ENCODE results near the gene KANK3.
"Not testable (repeated sequence)": the region's sequence is repeated elsewhere in the genome, so short reads cannot be mapped to it uniquely, and the experiment has no call there.

The KANK3 gene
- 2.6 to 3.3 (median 2.7) reads per million in 4 donors for total RNA-seq

GRCh38 chr19:8342684-8343482 is at the start of gene KANK3:
Gene KANK3 (minus strand): TSS chr19:8343262. CDS start chr19:8337828, 5,434 bp downstream.
- DNase-seq, result peak; percentile 80 to 95 (median 87)

DNA sequence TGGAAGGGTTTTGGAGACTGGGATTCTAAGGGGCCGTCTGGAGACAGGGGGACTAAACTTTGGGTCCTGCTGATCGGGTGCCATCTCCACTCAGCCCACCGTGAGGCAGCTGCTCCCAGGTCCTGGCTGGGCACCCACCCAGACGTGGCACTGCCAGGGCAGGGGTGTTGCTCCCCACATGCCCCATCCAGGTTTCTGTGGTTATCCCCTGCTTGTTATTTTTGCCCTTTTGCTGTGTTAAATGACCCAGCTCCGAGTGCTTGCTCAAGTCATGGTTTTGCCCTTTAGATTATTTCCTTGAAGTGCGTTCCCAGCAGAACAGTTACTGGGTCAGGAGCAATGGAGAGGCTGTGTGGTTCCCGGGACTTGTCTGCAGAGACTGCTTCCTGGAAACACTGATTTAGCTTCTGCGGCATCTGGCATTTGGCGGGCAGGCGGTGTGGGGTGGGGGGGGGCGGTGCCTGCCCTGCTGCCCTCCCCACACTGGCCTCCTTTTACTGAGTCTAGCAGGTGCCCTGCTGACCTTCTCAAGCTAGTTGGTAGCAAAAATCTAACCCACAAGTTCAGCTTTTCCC is 49.0 kb upstream of the KANK3 start:
- DNase-seq, result no peak

DNA sequence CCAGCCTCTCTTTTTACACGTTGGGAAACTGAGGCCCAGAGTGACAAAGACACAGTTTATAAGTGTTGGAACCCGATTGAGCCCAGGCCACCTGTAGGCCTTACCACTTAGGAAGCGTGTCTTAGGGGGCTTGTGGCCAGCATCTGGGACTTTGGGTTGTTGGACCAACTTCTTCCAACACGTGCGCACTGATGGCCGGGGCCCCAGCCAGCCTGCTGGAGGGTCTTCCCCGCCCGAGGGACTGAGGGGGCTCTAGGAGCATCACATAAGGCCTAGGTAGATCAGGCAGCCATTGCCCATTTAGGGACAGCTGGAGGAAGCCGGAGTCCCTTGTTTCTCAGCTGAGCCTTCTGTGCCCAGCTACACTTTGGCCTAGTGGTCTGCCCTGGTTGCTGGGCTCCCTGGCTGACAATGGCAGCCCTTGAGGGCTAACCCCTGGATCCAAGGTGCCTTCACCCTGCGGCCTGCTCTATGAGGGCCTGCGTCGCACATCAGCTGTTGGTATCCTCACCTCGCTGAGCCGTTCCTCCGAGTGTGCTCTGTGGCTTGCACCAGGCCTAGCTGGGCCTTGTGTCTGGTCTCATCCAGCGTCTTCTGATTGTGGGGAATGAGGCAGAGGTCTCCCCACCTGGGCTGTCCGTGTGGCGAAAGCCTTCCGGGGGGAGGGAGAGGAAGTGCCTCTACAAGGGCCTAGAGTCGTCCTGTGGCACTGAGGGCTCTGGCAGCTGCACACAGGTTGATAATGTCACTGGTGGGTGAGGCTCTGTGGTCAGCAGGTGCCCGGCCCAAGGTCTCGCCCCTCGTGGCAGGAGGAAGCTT is 48.3 kb upstream of the KANK3 start:
- no peak for DNase-seq

DNA sequence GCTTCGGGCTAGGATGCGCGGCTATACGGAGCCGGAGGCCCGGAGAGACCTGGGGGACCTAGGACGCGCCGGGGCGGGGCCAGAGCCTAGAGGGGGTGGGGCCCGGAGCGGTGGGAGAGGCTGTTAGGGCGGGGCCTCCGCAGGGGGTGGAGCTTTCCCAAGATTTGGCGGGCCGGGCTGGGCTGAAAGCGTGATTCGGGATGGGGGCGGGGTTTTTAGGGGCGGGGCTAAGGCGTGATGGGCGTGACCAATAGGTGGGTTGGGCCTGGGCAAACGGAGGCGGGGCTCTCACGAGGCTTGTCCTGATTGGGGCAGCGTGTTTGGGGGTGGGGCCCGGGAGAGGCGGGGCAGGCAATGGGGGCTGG is 47.5 kb upstream of the KANK3 start:
- peak; percentile 82 to 90 (median 89) for DNase-seq

DNA sequence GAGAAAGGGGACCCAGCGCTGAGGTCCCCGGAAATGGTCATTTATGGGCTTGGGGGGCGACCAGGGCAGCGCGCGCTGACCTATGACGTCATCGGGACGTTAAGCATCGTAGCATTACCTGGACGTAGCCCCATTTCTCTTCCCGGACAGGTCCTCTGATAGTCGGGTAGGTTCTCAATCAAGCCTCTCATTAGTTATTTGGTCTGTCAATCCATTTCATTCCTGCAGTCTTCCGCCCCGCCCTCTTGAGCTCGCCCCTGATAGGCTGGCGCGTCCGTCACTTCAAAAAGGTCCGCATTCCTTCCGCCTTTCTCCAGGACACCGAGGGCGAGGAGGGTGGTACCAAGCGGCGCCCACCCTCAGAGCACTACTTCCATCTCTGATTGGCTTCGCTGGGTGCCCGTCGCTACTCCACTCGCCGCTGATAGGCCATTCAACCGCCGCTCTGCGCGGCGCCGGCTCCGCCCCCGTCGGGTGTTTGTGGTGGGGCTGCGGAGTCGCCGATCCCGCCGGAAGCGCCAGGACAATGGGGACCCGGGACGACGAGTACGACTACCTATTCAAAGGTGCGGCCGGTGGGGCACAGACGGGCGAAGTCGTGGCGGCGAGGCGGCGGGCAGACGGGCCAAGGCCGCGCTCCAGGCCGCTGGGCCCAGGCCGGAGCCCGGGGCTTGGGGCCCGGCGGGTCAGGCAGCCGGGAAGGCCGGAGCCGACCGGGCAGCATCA is 47.0 kb upstream of the KANK3 start, which contains the start of gene RAB11B:
RAB11B (plus strand) TSS at position 470 of the 726 bp plus-strand sequence; CDS start at position 527, 57 bp downstream.
- peak; percentile 96 to 100 (median 97) for DNase-seq

DNA sequence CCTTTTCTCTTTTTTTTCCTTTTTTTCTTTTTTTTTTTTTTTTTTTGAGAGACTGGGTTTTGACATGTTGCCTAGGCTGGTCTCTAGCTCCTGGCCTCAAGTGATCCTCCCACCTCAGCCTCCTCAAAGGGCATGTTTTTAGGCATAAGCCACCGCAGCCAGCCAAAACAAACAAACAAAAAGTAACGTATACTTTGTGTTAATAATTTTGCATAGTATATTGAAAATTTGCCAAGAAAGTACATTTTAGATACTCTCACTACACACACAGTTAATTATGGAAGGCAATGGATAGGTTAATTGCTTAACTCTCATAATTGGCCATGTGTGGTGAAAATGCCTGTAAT is 45.5 kb upstream of the KANK3 start:
- DNase-seq, result no peak

GRCh38 chr19:8387688-8388611 is 44.9 kb upstream of the KANK3 start:
- DNase-seq, result no peak

GRCh38 chr19:8386990-8387389 is 43.9 kb upstream of the KANK3 start:
- DNase-seq, result no peak

- not testable (repeated sequence) for DNase-seq
These were observed 43.4 kb upstream of the KANK3 start for GRCh38 chr19:8386419-8386818.

DNA sequence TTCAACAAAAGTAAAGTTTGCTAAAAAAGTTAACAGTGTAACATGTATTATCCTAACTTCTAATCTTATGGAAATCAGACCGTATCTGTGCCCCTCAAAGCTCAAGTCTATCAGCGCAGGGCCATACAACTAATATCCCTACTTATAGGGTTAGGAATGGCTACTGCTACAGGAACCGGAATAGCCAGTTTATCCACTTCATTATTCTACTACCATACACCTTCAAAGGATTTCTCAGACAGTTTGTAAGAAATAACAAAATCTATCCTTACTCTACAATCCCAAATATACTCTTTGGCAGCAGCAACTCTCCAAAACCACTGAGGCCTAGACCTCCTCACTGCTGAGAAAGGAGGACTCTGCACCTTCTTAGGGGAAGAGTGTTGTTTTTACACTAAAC is 42.5 kb upstream of the KANK3 start:
- DNase-seq, result not testable (repeated sequence)

DNA sequence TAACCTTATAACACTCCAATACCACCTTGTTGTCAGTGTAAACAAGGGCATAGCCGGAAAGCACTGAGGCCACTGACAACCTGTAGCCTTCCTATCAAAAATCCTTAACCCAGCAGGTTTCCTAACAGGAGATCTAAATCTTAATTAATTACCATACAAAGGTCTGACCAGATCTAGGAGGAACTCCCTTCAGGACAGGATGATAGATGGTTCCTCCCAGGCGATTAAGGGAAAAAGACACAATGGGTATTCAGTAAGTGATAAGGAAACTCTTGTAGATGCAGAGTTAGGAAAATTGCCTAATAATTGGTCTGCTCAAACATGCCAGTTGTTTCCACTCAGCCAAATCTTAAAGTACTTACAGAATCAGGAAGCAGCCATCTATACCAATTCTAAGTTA is 42.0 kb upstream of the KANK3 start:
- DNase-seq, result not testable (repeated sequence)

GRCh38 chr19:8384569-8384968 is 41.5 kb upstream of the KANK3 start:
- DNase-seq, result not testable (repeated sequence)

- not testable (repeated sequence) for DNase-seq
These were observed 36.3 kb upstream of the KANK3 start for GRCh38 chr19:8379156-8379891.

DNA sequence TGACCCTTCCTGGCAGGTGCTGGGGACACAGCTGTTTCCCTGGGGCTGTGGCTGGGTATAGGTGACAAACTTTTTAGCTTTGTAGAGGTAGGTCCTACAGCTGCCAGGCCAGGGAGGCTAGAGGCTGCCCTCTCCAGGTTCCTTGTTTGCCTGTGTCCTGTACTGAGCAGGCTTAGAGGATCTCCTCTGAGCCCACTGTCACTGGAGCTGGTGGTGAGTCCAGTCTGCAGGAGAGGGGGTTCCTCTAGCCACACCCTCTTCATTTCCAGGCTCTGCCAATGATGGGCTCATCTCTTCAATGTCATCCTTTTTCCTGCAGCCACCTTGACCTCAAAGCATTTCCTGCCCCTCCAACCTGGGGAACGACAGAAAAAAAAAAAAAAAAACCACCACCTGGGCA is 34.5 kb upstream of the KANK3 start:
- DNase-seq, result no peak

- not testable (repeated sequence) for DNase-seq
These were observed 33.4 kb upstream of the KANK3 start for GRCh38 chr19:8376373-8376974.

DNA sequence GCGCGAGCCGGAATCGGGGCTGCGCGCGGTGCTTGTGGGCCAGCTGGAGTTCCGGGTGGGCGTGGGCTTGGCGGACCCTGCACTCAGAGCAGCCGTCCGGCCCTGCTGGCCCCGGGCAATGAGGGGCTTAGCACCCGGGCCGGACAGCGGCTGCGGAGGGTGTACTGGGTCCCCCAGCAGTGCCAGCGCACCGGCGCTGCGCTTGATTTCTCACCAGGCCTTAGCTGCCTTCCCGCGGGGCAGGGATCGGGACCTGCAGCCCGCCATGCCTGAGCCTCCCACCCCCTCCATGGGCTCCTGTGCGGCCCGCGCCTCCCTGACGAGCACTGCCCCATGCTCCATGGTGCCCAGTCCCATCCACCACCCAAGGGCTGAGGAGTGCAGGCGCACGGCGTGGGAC is 32.7 kb upstream of the KANK3 start:
- not testable (repeated sequence) for DNase-seq

- no peak for DNase-seq
These were observed 31.1 kb upstream of the KANK3 start for GRCh38 chr19:8373867-8374813.

GRCh38 chr19:8371011-8371804 is 28.1 kb upstream of the KANK3 start:
- DNase-seq, result no peak

All from T-helper 1 cell (primary cell).